ENCODE measurements around the gene SLC7A9.

Gene SLC7A9

DNA sequence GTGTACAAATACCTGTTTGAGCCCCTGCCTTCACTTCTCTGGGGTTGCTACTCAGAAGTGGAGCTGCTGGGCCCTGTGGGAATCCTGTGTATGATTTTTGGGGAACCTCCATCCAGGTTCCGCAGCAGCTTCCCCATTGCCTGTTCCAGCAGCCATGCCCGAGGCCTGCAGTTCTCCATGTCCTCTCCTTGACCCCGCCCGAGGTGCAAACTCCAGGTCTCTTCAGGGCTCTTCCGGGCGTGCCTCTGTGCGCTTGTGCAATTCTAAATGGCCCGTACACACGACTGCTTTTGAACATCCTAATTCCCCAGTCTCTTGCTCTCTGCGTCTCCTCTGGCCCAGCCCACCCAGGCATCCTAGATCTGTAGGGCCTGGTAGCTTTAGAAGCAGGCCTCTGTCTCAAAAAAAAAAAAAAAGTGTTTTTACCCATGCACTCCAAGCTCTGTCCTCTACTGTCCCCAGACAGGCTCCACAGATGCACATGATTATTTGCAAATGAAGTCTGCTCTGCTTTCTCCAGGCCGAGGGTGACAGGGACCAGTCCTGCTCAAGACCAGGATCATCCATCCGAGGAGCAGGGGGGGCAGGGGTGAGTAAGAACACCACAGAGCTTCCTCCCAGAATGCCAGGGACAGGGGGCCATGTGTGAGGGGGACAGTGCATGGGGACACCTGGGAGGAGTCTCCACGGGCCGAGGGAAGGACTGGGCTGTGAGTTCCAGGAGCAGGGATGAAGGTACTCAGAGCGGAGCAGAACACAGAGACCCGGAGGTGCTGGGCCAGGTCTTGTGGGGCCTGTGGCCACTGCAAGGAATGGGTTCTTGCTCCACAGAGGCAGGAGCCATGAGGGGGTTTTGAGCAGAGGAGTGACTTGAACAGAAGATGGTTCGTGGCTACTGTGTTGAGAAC is 51.7 kb downstream of the SLC7A9 start:
- H3K4me3 ChIP-seq (ENCODE audit: control insufficient read depth in 1 of 7, extremely low read depth in 1 of 7, insufficient read depth in 4 of 7, low read depth in 2 of 7, low read length in 6 of 7): no peak overlapping the region
- H3K27ac ChIP-seq (ENCODE audit: insufficient read depth in 1 of 2, low read depth in 1 of 2, low read length in 2 of 2, poor library complexity in 1 of 2, severe bottlenecking in 2 of 2): no peak overlapping the region
- H3K9me3 ChIP-seq (ENCODE audit: control extremely low read depth in 1 of 5, control insufficient read depth in 4 of 5, insufficient read depth in 2 of 5, low read depth in 1 of 5, low read length in 4 of 5): no peaks in the 10 kb centered on the region
- H3K36me3 ChIP-seq (ENCODE audit: control insufficient read depth in 4 of 4, insufficient read depth in 4 of 4, low read length in 3 of 4): no peaks in the 10 kb centered on the region
- 97% methylated on average over 13 of the region's 17 CpGs for WGBS (ENCODE audit: insufficient coverage)
- peaks cover 0 to 35% (median 8%) of the 10 kb centered on the region in 5 experiments for H3K27me3 ChIP-seq (replicated peaks in 2 of 5; ENCODE audit: control insufficient read depth in 4 of 5, insufficient read depth in 5 of 5, low read length in 4 of 5)
- H3K4me1 ChIP-seq (ENCODE audit: control extremely low read depth in 1 of 4, control insufficient read depth in 4 of 4, insufficient read depth in 4 of 4, low read length in 3 of 4): no peaks in the 10 kb centered on the region
- POLR2A ChIA-PET: no interaction called here
- CTCF ChIA-PET: no interaction called here
- no peak for DNase-seq

DNA sequence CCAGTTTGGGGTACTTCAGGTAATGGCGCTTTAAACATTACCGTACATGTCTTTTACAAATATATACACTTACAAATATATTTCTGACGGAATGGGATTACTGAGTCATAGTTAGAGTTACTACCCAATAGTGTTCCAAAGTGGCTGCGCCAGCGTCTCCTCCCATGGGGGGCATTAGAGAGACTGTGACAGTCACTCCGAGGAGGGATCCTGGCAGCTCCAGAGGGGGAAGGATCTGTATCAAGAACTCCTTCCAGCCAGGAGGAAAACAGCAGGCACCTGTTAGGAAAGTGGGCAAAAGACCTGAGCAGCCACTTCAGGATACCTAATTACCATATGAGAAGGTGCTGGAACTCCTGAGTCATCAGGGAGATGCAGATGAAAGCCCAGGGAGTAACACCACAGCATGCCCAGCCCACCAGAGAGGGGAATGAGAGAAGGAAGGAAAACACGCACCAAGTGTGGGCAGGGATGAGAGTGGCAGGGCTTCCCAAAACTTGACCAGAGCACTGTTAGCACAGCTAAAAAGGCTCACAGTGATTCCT is 52.9 kb downstream of the SLC7A9 start:
- CTCF ChIA-PET: no interaction called here
- WGBS (ENCODE audit: insufficient coverage): 60% methylated on average over 5 of the region's 7 CpGs

DNA sequence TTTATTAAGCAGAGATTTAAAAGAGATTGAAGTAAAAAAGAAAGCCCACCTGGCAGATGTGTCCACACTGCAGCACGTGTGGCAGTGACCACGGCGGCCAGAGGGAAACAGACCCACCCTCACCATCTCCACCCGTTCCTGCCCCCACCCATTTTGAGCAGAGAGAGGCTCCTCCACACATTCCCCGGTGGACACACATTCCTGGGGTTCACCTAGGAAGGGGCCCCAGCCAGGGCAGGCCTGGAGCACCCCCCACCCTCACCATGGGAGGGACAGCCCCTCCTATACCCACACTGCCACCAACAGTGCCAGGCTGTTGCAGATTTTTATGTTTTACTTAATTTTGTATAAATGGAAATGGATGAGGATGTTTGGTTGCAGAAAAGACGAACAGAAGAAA is 54.9 kb downstream of the SLC7A9 start:
- ChIA-PET POLR2A (no interaction called here), CTCF (no interaction called here)
- DNase-seq: no peak

More for the DNA sequence above, 52.9 kb downstream of the SLC7A9 start:
- no peaks in the 10 kb centered on the region for H3K9me3 ChIP-seq (ENCODE audit: control extremely low read depth in 1 of 5, control insufficient read depth in 4 of 5, insufficient read depth in 2 of 5, low read depth in 1 of 5, low read length in 4 of 5)
- H3K4me3 ChIP-seq (ENCODE audit: control insufficient read depth in 1 of 7, extremely low read depth in 1 of 7, insufficient read depth in 4 of 7, low read depth in 2 of 7, low read length in 6 of 7): no peak overlapping the region
- DNase-seq: no peak
- H3K36me3 ChIP-seq (ENCODE audit: control insufficient read depth in 4 of 4, insufficient read depth in 4 of 4, low read length in 3 of 4): no peaks in the 10 kb centered on the region
- H3K27me3 ChIP-seq (replicated peaks in 2 of 5; ENCODE audit: control insufficient read depth in 4 of 5, insufficient read depth in 5 of 5, low read length in 4 of 5): peaks cover 0 to 28% (median 7%) of the 10 kb centered on the region in 5 experiments
- no peaks in the 10 kb centered on the region for H3K4me1 ChIP-seq (ENCODE audit: control extremely low read depth in 1 of 4, control insufficient read depth in 4 of 4, insufficient read depth in 4 of 4, low read length in 3 of 4)
- POLR2A ChIA-PET: no interaction called here
- no peak overlapping the region for H3K27ac ChIP-seq (ENCODE audit: insufficient read depth in 1 of 2, low read depth in 1 of 2, low read length in 2 of 2, poor library complexity in 1 of 2, severe bottlenecking in 2 of 2)

DNA sequence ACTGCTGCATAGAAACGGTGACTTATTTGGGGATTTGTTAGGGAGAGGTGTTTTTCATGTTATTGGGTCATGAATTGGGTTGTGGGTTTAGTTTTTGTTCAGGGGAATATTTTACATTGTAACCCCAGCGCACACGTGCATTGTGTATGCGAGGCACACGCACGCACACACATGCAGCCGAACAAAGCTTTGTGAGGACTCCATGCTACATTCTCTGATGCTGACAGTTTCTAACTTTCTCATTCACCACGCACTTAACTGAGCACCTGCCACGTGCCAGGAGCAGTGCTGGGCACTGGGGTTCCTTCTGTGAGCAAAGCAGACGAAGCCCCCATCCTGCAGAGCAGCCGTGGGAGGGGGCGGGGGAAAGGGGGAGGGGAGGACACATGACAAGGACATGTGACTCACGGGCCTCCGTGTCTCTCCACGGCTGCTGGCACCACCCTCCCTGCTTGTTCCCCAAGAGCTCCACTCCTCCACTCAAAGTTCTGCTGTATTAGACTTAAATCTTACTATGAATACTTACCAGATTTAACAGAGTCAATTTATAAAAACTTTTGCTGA is 55.6 kb downstream of the SLC7A9 start:
- no peak overlapping the region for H3K4me3 ChIP-seq (ENCODE audit: control insufficient read depth in 1 of 7, extremely low read depth in 1 of 7, insufficient read depth in 4 of 7, low read depth in 2 of 7, low read length in 6 of 7)
- no peaks in the 10 kb centered on the region for H3K4me1 ChIP-seq (ENCODE audit: control extremely low read depth in 1 of 4, control insufficient read depth in 4 of 4, insufficient read depth in 4 of 4, low read length in 3 of 4)
- H3K27me3 ChIP-seq (replicated peaks in 2 of 5; ENCODE audit: control insufficient read depth in 4 of 5, insufficient read depth in 5 of 5, low read length in 4 of 5): peaks cover 0 to 9% (median 0%) of the 10 kb centered on the region in 5 experiments
- ChIA-PET CTCF (no interaction called here), POLR2A (no interaction called here)
- no peak for DNase-seq
- H3K9me3 ChIP-seq (ENCODE audit: control extremely low read depth in 1 of 5, control insufficient read depth in 4 of 5, insufficient read depth in 2 of 5, low read depth in 1 of 5, low read length in 4 of 5): no peaks in the 10 kb centered on the region
- WGBS (ENCODE audit: insufficient coverage): 80% methylated on average over 11 of the region's 15 CpGs
- no peak overlapping the region for H3K27ac ChIP-seq (ENCODE audit: insufficient read depth in 1 of 2, low read depth in 1 of 2, low read length in 2 of 2, poor library complexity in 1 of 2, severe bottlenecking in 2 of 2)
- H3K36me3 ChIP-seq (ENCODE audit: control insufficient read depth in 4 of 4, insufficient read depth in 4 of 4, low read length in 3 of 4): no peaks in the 10 kb centered on the region

More for the DNA sequence above, 54.9 kb downstream of the SLC7A9 start:
- Histone ChIP-seq H3K4me3 (ENCODE audit: control insufficient read depth in 1 of 7, extremely low read depth in 1 of 7, insufficient read depth in 4 of 7, low read depth in 2 of 7, low read length in 6 of 7) (no peak overlapping the region), H3K9me3 (ENCODE audit: control extremely low read depth in 1 of 5, control insufficient read depth in 4 of 5, insufficient read depth in 2 of 5, low read depth in 1 of 5, low read length in 4 of 5) (no peaks in the 10 kb centered on the region), H3K36me3 (ENCODE audit: control insufficient read depth in 4 of 4, insufficient read depth in 4 of 4, low read length in 3 of 4) (no peaks in the 10 kb centered on the region), H3K27me3 (replicated peaks in 2 of 5; ENCODE audit: control insufficient read depth in 4 of 5, insufficient read depth in 5 of 5, low read length in 4 of 5) (peaks cover 0 to 10% (median 2%) of the 10 kb centered on the region in 5 experiments), H3K27ac (ENCODE audit: insufficient read depth in 1 of 2, low read depth in 1 of 2, low read length in 2 of 2, poor library complexity in 1 of 2, severe bottlenecking in 2 of 2) (no peak overlapping the region), H3K4me1 (ENCODE audit: control extremely low read depth in 1 of 4, control insufficient read depth in 4 of 4, insufficient read depth in 4 of 4, low read length in 3 of 4) (no peaks in the 10 kb centered on the region)
- 88% methylated on average over 4 of the region's 6 CpGs for WGBS (ENCODE audit: insufficient coverage)

- Histone ChIP-seq H3K36me3 (ENCODE audit: control insufficient read depth in 4 of 4, insufficient read depth in 4 of 4, low read length in 3 of 4) (no peaks in the 10 kb centered on the region), H3K27me3 (replicated peaks in 2 of 5; ENCODE audit: control insufficient read depth in 4 of 5, insufficient read depth in 5 of 5, low read length in 4 of 5) (peaks cover 0 to 11% (median 0%) of the 10 kb centered on the region in 5 experiments), H3K4me3 (ENCODE audit: control insufficient read depth in 1 of 7, extremely low read depth in 1 of 7, insufficient read depth in 4 of 7, low read depth in 2 of 7, low read length in 6 of 7) (no peak overlapping the region), H3K4me1 (ENCODE audit: control extremely low read depth in 1 of 4, control insufficient read depth in 4 of 4, insufficient read depth in 4 of 4, low read length in 3 of 4) (no peaks in the 10 kb centered on the region), H3K27ac (ENCODE audit: insufficient read depth in 1 of 2, low read depth in 1 of 2, low read length in 2 of 2, poor library complexity in 1 of 2, severe bottlenecking in 2 of 2) (no peak overlapping the region), H3K9me3 (ENCODE audit: control extremely low read depth in 1 of 5, control insufficient read depth in 4 of 5, insufficient read depth in 2 of 5, low read depth in 1 of 5, low read length in 4 of 5) (no peaks in the 10 kb centered on the region)
- DNase-seq: no peak
- WGBS (ENCODE audit: insufficient coverage): 100% methylated on average over 1 of the region's 3 CpGs
- ChIA-PET CTCF (no interaction called here), POLR2A (no interaction called here)
Observed at GRCh38 chr19:32812571-32812970, 57.0 kb downstream of the SLC7A9 start.

DNA sequence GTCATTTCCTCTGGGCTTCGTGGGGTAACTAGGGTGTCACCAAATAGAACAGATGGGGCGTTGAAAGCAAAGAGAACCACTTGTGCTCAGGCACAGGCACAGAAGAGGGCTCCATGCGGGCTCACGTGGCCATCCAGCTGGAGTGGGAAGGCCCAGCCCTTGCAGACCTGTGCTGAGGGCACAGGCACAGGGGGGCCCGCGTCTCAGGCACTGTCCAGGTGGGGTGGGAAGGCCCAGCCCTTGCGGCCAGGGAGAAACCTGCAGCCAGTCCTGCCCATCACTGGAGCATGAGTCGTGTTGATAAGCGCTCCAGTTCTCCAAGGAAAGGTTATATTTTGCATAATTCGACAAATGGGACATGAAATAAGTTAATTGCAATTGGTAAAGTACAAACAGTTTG is 57.5 kb downstream of the SLC7A9 start:
- H3K36me3 ChIP-seq (ENCODE audit: control insufficient read depth in 4 of 4, insufficient read depth in 4 of 4, low read length in 3 of 4): no peaks in the 10 kb centered on the region
- no peak overlapping the region for H3K4me3 ChIP-seq (ENCODE audit: control insufficient read depth in 1 of 7, extremely low read depth in 1 of 7, insufficient read depth in 4 of 7, low read depth in 2 of 7, low read length in 6 of 7)
- peaks cover 0 to 9% (median 0%) of the 10 kb centered on the region in 5 experiments for H3K27me3 ChIP-seq (replicated peaks in 2 of 5; ENCODE audit: control insufficient read depth in 4 of 5, insufficient read depth in 5 of 5, low read length in 4 of 5)
- no peaks in the 10 kb centered on the region for H3K4me1 ChIP-seq (ENCODE audit: control extremely low read depth in 1 of 4, control insufficient read depth in 4 of 4, insufficient read depth in 4 of 4, low read length in 3 of 4)
- ChIA-PET CTCF (no interaction called here), POLR2A (no interaction called here)
- 94% methylated on average over 7 of the region's 10 CpGs for WGBS (ENCODE audit: insufficient coverage)
- H3K9me3 ChIP-seq (ENCODE audit: control extremely low read depth in 1 of 5, control insufficient read depth in 4 of 5, insufficient read depth in 2 of 5, low read depth in 1 of 5, low read length in 4 of 5): no peaks in the 10 kb centered on the region
- DNase-seq: no peak
- no peak overlapping the region for H3K27ac ChIP-seq (ENCODE audit: insufficient read depth in 1 of 2, low read depth in 1 of 2, low read length in 2 of 2, poor library complexity in 1 of 2, severe bottlenecking in 2 of 2)

DNA sequence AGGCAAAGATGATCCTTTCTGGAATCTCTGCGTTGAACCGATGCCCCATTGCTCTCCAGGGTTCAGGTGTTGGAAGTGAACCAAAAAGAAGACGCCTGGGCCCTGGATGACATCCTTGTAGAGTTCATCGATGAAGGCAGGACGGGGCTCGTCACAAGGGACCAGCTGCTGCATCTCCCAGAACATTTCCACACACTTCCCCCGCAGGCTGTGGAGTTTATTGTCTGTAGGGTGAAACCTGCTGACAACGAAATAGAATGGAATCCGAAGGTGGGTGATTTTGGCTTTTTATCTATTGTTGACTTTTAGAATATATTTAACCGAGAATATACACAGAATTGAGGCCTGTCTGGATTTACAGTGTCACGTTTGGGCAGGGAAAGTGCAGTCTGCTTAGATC is 58.4 kb downstream of the SLC7A9 start:
- WGBS (ENCODE audit: insufficient coverage): 96% methylated on average over 8 of the region's 11 CpGs
- Histone ChIP-seq H3K9me3 (ENCODE audit: control extremely low read depth in 1 of 5, control insufficient read depth in 4 of 5, insufficient read depth in 2 of 5, low read depth in 1 of 5, low read length in 4 of 5) (no peaks in the 10 kb centered on the region), H3K27me3 (replicated peaks in 2 of 5; ENCODE audit: control insufficient read depth in 4 of 5, insufficient read depth in 5 of 5, low read length in 4 of 5) (peaks cover 0 to 9% (median 0%) of the 10 kb centered on the region in 5 experiments), H3K4me1 (ENCODE audit: control extremely low read depth in 1 of 4, control insufficient read depth in 4 of 4, insufficient read depth in 4 of 4, low read length in 3 of 4) (no peaks in the 10 kb centered on the region), H3K36me3 (ENCODE audit: control insufficient read depth in 4 of 4, insufficient read depth in 4 of 4, low read length in 3 of 4) (no peaks in the 10 kb centered on the region), H3K4me3 (ENCODE audit: control insufficient read depth in 1 of 7, extremely low read depth in 1 of 7, insufficient read depth in 4 of 7, low read depth in 2 of 7, low read length in 6 of 7) (no peak overlapping the region), H3K27ac (ENCODE audit: insufficient read depth in 1 of 2, low read depth in 1 of 2, low read length in 2 of 2, poor library complexity in 1 of 2, severe bottlenecking in 2 of 2) (no peak overlapping the region)
- DNase-seq: no peak
- ChIA-PET POLR2A (no interaction called here), CTCF (no interaction called here)
